ENCODE measurements around the gene GIGYF2. TPM values are rescaled to one million over a fixed set of nuclear protein-coding genes. Genes with fewer than 3 reads are reported as not detected.

GIGYF2 gene
- total RNA-seq, 1 donor from 2014 or later: 72.3 TPM

DNA sequence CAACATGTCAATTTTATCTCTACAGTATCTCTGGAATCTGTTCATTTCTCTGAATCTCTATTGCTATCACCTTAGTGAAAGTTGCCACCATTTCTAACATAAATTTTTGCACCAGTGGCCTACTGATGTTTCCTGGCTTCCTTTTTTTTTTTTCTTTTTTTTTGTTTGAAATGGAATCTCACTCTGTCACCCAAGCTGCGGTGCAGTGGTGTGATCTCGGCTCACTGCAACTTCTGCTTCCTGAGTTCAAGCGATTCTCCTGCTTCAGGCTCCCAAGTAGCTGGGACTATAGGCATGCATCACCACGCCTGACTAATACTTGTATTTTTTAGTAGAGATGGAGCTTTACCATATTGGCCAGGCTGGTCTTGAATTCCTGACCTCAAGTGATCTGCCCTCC lies 44.2 kb downstream of the GIGYF2 start:
- Mint-ChIP-seq H3K4me1 (ENCODE audit: low read depth) (peaks cover 24% of the 10 kb centered on the region), H3K36me3 (ENCODE audit: insufficient read depth) (peaks cover 16% of the 10 kb centered on the region), H3K4me3 (ENCODE audit: low read depth) (no peak overlapping the region), H3K9me3 (ENCODE audit: low read depth) (no peaks in the 10 kb centered on the region), H3K27me3 (no peaks in the 10 kb centered on the region), H3K27ac (no peak overlapping the region)
- TF ChIP-seq, protein P1, sequence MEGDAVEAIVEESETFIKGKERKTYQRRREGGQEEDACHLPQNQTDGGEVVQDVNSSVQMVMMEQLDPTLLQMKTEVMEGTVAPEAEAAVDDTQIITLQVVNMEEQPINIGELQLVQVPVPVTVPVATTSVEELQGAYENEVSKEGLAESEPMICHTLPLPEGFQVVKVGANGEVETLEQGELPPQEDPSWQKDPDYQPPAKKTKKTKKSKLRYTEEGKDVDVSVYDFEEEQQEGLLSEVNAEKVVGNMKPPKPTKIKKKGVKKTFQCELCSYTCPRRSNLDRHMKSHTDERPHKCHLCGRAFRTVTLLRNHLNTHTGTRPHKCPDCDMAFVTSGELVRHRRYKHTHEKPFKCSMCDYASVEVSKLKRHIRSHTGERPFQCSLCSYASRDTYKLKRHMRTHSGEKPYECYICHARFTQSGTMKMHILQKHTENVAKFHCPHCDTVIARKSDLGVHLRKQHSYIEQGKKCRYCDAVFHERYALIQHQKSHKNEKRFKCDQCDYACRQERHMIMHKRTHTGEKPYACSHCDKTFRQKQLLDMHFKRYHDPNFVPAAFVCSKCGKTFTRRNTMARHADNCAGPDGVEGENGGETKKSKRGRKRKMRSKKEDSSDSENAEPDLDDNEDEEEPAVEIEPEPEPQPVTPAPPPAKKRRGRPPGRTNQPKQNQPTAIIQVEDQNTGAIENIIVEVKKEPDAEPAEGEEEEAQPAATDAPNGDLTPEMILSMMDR (IDR thresholded peaks at IDR 0.05; ENCODE audit: unreplicated experiment): no peak
- no peak for DNase-seq (ENCODE audit: low spot score, unreplicated experiment)

DNA sequence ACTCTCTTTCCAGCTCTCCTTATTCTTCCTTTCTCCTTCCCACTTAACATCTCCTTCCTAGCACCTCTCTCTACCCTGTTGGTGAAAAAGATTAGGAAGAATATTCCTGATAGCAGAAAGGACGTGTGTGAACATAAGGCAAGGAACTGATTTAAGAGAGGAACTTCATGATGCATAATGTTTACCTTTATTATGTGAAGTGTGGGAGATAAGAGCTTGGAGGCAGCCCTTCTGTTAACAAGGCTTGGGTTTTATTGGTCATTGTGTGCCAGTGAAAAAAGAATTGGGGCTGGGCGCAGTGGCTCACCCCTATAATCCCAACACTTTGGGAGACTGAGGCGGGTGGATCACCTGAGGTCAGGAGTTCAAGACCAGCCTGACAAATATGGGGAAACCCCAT lies 44.8 kb downstream of the GIGYF2 start:
- Mint-ChIP-seq H3K27me3 (no peaks in the 10 kb centered on the region), H3K4me3 (ENCODE audit: low read depth) (no peak overlapping the region), H3K27ac (peak overlapping the region; percentile 17), H3K36me3 (ENCODE audit: insufficient read depth) (peaks cover 16% of the 10 kb centered on the region), H3K4me1 (ENCODE audit: low read depth) (peaks cover 24% of the 10 kb centered on the region), H3K9me3 (ENCODE audit: low read depth) (no peaks in the 10 kb centered on the region)
- TF ChIP-seq, protein P1 (IDR thresholded peaks at IDR 0.05; ENCODE audit: unreplicated experiment): no peak
- no peak for DNase-seq (ENCODE audit: low spot score, unreplicated experiment)

DNA sequence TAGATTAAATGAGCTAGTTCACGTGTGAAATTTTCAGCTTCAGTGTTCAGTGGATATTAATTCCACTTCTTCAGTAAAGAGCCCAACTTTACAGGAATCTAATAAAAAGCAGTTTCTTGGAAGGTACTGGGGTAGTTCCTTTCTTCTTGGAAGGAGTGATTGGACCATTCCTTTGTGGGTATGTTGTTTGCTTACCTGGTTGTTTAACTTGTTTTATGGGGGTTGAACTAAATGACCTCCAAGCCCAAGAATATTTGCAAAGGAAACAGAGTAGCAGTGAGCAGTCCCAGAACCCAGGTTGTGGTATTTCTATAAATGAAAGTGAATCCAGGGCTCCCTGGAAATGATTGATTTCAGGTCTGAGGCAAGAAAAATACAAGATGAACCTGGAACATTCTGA lies 47.8 kb downstream of the GIGYF2 start:
- DNase-seq (ENCODE audit: low spot score, unreplicated experiment): no peak
- H3K4me3 Mint-ChIP-seq (ENCODE audit: low read depth): no peak overlapping the region
- H3K27ac Mint-ChIP-seq: peak overlapping the region; percentile 92
- peaks cover 20% of the 10 kb centered on the region for H3K36me3 Mint-ChIP-seq (ENCODE audit: insufficient read depth)
- no peaks in the 10 kb centered on the region for H3K9me3 Mint-ChIP-seq (ENCODE audit: low read depth)
- peaks cover 24% of the 10 kb centered on the region for H3K4me1 Mint-ChIP-seq (ENCODE audit: low read depth)
- TF ChIP-seq, protein P1 (IDR thresholded peaks at IDR 0.05; ENCODE audit: unreplicated experiment): no peak
- no peaks in the 10 kb centered on the region for H3K27me3 Mint-ChIP-seq

DNA sequence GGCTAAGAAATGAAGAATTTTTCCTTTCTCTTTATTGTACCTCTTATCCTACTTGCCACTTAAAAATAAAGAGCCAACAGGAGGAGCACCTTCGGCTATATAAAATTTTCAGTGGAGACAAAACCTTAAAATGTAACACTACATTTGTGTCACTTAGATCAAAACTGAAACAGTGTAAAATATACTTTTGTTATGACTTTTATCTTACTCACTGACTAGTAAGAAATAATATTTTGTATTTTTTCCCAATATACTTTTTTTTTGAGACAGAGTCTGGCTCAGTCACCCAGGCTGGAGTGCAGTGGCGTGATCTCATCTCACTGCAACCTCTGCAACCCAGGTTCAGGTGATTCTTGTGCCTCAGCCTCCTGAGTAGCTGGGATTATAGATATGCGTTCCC lies 50.9 kb downstream of the GIGYF2 start:
- Mint-ChIP-seq H3K27ac (no peak overlapping the region), H3K36me3 (ENCODE audit: insufficient read depth) (peaks cover 19% of the 10 kb centered on the region), H3K4me1 (ENCODE audit: low read depth) (peaks cover 10% of the 10 kb centered on the region), H3K9me3 (ENCODE audit: low read depth) (no peaks in the 10 kb centered on the region), H3K27me3 (no peaks in the 10 kb centered on the region), H3K4me3 (ENCODE audit: low read depth) (no peak overlapping the region)
- TF ChIP-seq, protein P1 (IDR thresholded peaks at IDR 0.05; ENCODE audit: unreplicated experiment): no peak
- no peak for DNase-seq (ENCODE audit: low spot score, unreplicated experiment)

DNA sequence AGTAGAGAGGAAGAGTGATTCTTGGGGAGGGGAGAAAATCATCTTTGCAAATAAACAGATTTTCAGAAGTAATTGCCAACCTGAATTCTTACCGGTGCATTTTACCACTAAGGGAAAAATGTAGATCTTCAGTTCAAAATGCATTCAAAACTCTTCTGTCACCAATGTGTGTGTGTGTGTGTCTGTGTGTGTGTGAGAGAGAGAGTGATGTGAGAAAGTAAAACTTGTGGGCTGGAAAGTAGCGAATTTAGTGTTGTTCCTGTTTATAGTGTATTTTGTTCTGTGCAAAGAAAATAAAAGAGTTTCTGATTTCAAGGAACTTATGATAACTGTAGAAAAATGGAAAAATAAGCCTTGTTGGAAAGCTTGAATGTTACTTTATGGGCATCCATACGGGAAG lies 52.2 kb downstream of the GIGYF2 start:
- Mint-ChIP-seq H3K4me1 (ENCODE audit: low read depth) (peaks cover 8% of the 10 kb centered on the region), H3K36me3 (ENCODE audit: insufficient read depth) (peaks cover 19% of the 10 kb centered on the region)
- TF ChIP-seq, protein P1 (IDR thresholded peaks at IDR 0.05; ENCODE audit: unreplicated experiment): no peak

More for the DNA sequence above, 52.2 kb downstream of the GIGYF2 start:
- Mint-ChIP-seq H3K27me3 (no peaks in the 10 kb centered on the region), H3K4me3 (ENCODE audit: low read depth) (no peak overlapping the region), H3K27ac (no peak overlapping the region), H3K9me3 (ENCODE audit: low read depth) (no peaks in the 10 kb centered on the region)
- no peak for DNase-seq (ENCODE audit: low spot score, unreplicated experiment)
